Loucy (cell line): ENCODE measurements around the gene CTSK.

Experiments
- H2AFZ ChIP-seq: fragments of 200-600 bp; sonication (generic); 2 replicates; pipeline ENCODE4 v1.6.0; 2016; ENCODE audit warnings: antibody characterized with exemption, mild to moderate bottlenecking, low read length, moderate library complexity
- H3F3A ChIP-seq: fragments of 200-600 bp; 2 replicates; pipeline ENCODE4 v1.6.0; 2016; ENCODE audit warnings: antibody characterized with exemption, low read depth, mild to moderate bottlenecking
- H3K27me3 ChIP-seq: fragments of 200-600 bp; sonication (generic); 2 replicates; pipeline ENCODE4 v1.6.1; 2014; ENCODE audit warnings: low read length, mild to moderate bottlenecking; ENCODE audit not compliant: insufficient read depth, poor library complexity, severe bottlenecking
- H3K36me3 ChIP-seq: fragments of 200-600 bp; sonication (generic); 2 replicates; pipeline ENCODE4 v1.6.1; 2016; ENCODE audit warnings: low read length; ENCODE audit not compliant: insufficient read depth
- H3K4me1 ChIP-seq: fragments of 200-600 bp; sonication (generic); 2 replicates; pipeline ENCODE4 v1.5.1; 2014; ENCODE audit warnings: low read length, mild to moderate bottlenecking; ENCODE audit not compliant: insufficient read depth, poor library complexity, severe bottlenecking
- H3K4me2 ChIP-seq: fragments of 200-600 bp; sonication (generic); 2 replicates; pipeline ENCODE4 v1.6.0; 2014; ENCODE audit warnings: antibody characterized with exemption, low read length, low read depth, mild to moderate bottlenecking; ENCODE audit not compliant: poor library complexity, severe bottlenecking
- H3K4me3 ChIP-seq: fragments of 200-600 bp; sonication (generic); 2 replicates; pipeline ENCODE4 v1.5.1; 2014; ENCODE audit warnings: low read length, mild to moderate bottlenecking, mixed read lengths; ENCODE audit not compliant: poor library complexity, severe bottlenecking
- H3K79me2 ChIP-seq: fragments of 200-600 bp; sonication (generic); 2 replicates; pipeline ENCODE4 v1.6.1; 2014; ENCODE audit warnings: low read length; ENCODE audit not compliant: insufficient read depth
- H3K9ac ChIP-seq: fragments of 200-600 bp; sonication (generic); 2 replicates; pipeline ENCODE4 v1.6.0; 2014; ENCODE audit warnings: mild to moderate bottlenecking, low read depth, low read length, moderate library complexity; ENCODE audit not compliant: poor library complexity, severe bottlenecking
- H3K9me2 ChIP-seq: fragments of 200-600 bp; sonication (generic); replicated peaks from 2 replicates; pipeline ENCODE4 v1.6.1; 2016; ENCODE audit warnings: low read depth, low read length, mixed read lengths
- H3K9me3 ChIP-seq: fragments of 200-600 bp; sonication (generic); 2 replicates; pipeline ENCODE4 v1.6.1; 2014; ENCODE audit warnings: mild to moderate bottlenecking, antibody characterized with exemption, low read length, low read depth; ENCODE audit not compliant: insufficient read depth
- H4K20me1 ChIP-seq: fragments of 200-600 bp; sonication (generic); 2 replicates; pipeline ENCODE4 v1.6.0; 2014; ENCODE audit warnings: antibody characterized with exemption, low read length, mild to moderate bottlenecking; ENCODE audit not compliant: insufficient read depth, poor library complexity, severe bottlenecking
- EZH2phosphoT487 ChIP-seq: fragments of 200-600 bp; IDR thresholded peaks from 2 replicates; pipeline ENCODE4 v1.6.1; 2018; ENCODE audit warnings: antibody characterized with exemption, mild to moderate bottlenecking, moderate library complexity, borderline replicate concordance
- TF ChIP-seq, protein P1 (sequence below): fragments of 200-600 bp; sonication (generic); conservative IDR thresholded peaks from 2 replicates; pipeline ENCODE4 v1.5.1; 2014; ENCODE audit warnings: mild to moderate bottlenecking, antibody characterized with exemption, low read length

Gene CTSK

DNA sequence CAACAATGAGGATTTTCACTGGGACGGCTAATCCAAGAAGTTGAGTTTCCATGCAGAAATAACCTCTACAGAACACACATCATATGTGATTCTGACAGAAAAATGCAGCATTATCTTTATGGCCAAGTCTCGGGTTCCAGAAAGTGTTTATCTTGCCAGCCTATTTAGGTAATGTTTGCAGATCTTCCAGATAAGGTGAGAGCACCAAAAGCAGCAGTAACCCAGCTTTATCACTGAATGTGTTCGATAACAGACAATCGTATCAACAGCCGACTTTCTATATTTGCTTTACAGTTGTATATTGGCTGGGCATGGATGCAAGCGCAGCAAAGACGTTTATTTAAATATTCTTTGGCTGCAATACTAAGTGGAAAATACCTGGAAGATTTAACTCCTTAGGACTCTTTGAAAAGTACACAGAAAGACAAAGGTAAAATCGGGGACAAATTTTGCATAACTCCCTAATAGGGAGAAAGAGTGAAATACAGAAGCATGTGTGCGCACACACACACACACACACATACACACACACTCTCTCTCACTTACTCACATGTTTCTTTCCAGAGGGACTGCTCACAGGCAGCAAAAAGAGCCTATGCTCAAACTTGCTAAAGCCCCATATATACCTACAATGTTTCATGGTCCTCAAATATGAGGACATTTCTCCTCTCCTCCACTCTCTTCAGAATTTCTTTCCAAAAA, 3.0 kb upstream of the CTSK start:
- Histone ChIP-seq H3K9me3 (no peaks in the 10 kb centered on the region), H3K36me3 (peaks cover 39% of the 10 kb centered on the region; the same call in 1 of the 2 replicates), H3F3A (no peaks in the 10 kb centered on the region), H3K4me2 (no peak overlapping the region), H3K27me3 (no peaks in the 10 kb centered on the region), H3K9ac (no peak overlapping the region), H3K79me2 (no peaks in the 10 kb centered on the region), H2AFZ (no peak overlapping the region), H3K4me3 (no peak overlapping the region), H3K4me1 (peaks cover 6% of the 10 kb centered on the region), H4K20me1 (no peaks in the 10 kb centered on the region), H3K9me2 (no peaks in the 10 kb centered on the region)
- no peak for TF ChIP-seq EZH2phosphoT487
- TF ChIP-seq, protein P1, sequence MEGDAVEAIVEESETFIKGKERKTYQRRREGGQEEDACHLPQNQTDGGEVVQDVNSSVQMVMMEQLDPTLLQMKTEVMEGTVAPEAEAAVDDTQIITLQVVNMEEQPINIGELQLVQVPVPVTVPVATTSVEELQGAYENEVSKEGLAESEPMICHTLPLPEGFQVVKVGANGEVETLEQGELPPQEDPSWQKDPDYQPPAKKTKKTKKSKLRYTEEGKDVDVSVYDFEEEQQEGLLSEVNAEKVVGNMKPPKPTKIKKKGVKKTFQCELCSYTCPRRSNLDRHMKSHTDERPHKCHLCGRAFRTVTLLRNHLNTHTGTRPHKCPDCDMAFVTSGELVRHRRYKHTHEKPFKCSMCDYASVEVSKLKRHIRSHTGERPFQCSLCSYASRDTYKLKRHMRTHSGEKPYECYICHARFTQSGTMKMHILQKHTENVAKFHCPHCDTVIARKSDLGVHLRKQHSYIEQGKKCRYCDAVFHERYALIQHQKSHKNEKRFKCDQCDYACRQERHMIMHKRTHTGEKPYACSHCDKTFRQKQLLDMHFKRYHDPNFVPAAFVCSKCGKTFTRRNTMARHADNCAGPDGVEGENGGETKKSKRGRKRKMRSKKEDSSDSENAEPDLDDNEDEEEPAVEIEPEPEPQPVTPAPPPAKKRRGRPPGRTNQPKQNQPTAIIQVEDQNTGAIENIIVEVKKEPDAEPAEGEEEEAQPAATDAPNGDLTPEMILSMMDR, result no peak

GRCh38 chr1:150809651-150810050, 1.6 kb upstream of the CTSK start:
- no peaks in the 10 kb centered on the region for H3K79me2 ChIP-seq
- no peaks in the 10 kb centered on the region for H3F3A ChIP-seq
- no peaks in the 10 kb centered on the region for H3K9me2 ChIP-seq
- no peak overlapping the region for H3K4me2 ChIP-seq
- no peak overlapping the region for H3K4me3 ChIP-seq
- TF ChIP-seq, protein P1, result no peak
- peaks cover 35% of the 10 kb centered on the region; the same call in 1 of the 2 replicates for H3K36me3 ChIP-seq
- H4K20me1 ChIP-seq, result no peaks in the 10 kb centered on the region
- H3K4me1 ChIP-seq, result peaks cover 6% of the 10 kb centered on the region
- no peak overlapping the region for H3K9ac ChIP-seq
- H2AFZ ChIP-seq, result no peak overlapping the region
- H3K9me3 ChIP-seq, result no peaks in the 10 kb centered on the region
- no peaks in the 10 kb centered on the region for H3K27me3 ChIP-seq

- H3K9ac ChIP-seq, result no peak overlapping the region
- no peak overlapping the region for H3K4me3 ChIP-seq
- H3K27me3 ChIP-seq, result no peaks in the 10 kb centered on the region
- H3K4me2 ChIP-seq, result no peak overlapping the region
- H2AFZ ChIP-seq, result no peak overlapping the region
- H3K79me2 ChIP-seq, result no peaks in the 10 kb centered on the region
- TF ChIP-seq, protein P1, result no peak
- no peak for TF ChIP-seq EZH2phosphoT487
- no peaks in the 10 kb centered on the region for H3F3A ChIP-seq
- no peaks in the 10 kb centered on the region for H3K9me2 ChIP-seq
- H3K36me3 ChIP-seq, result peaks cover 30% of the 10 kb centered on the region; the same call in 1 of the 2 replicates
- no peaks in the 10 kb centered on the region for H4K20me1 ChIP-seq
- H3K4me1 ChIP-seq, result peaks cover 6% of the 10 kb centered on the region
- H3K9me3 ChIP-seq, result no peaks in the 10 kb centered on the region
Measured at GRCh38 chr1:150808846-150809245, 786 bp upstream of the CTSK start.
